IMR-90 (cell line): ENCODE measurements around the gene CARM1. TPM values are rescaled to one million over a fixed set of nuclear protein-coding genes. Genes with fewer than 3 reads are reported as not detected.

Source experiments
- ATAC-seq: fragments of 200-7000 bp; cut with Tn5 transposase; 2 replicates; pipeline ENCODE4 v1.9.1; 2020; ENCODE audit warnings: low read depth, mild to moderate bottlenecking, moderate library complexity
- BruUV-seq: library from RNA; stranded (reverse); fragments of 400-500 nt; replicated peaks from 2 replicates; lab custom pipeline; 2021; lab: Mats Ljungman, UMichigan
- CTCF ChIA-PET: fragments of 300-600 bp; formaldehyde crosslinking; extraction: SDS; loops from one replicate; lab custom pipeline; 2021; ENCODE audit warnings: antibody characterized with exemption; lab: Yijun Ruan, JAX
- POLR2A ChIA-PET: fragments of 300-600 bp; sonication (Branson Sonifier 250); formaldehyde crosslinking; loops from one replicate; lab custom pipeline; 2022; ENCODE audit warnings: antibody characterized with exemption; ENCODE audit not compliant: unreplicated experiment; lab: Charles Lee
- DNase-seq: peaks from one replicate; pipeline ENCODE4 v3.0.0; 2013
- H2AFZ ChIP-seq: replicated peaks from 2 replicates; pipeline ENCODE3; 2013; ENCODE audit warnings: low read length, mild to moderate bottlenecking; ENCODE audit not compliant: poor library complexity
- H2AK5ac ChIP-seq: 2 replicates; pipeline ENCODE4 v1.6.1; 2013; ENCODE audit warnings: low read depth, low read length, inconsistent platforms
- H2AK9ac ChIP-seq: replicated peaks from 2 replicates; pipeline ENCODE3; 2013; ENCODE audit warnings: mild to moderate bottlenecking, low read depth, low read length, moderate library complexity; ENCODE audit not compliant: poor library complexity
- H2BK120ac ChIP-seq: 2 replicates; pipeline ENCODE4 v1.6.1; 2013; ENCODE audit warnings: low read depth, low read length, inconsistent platforms
- H2BK15ac ChIP-seq: 3 replicates; pipeline ENCODE4 v1.6.1; 2013; ENCODE audit warnings: low read depth, low read length, inconsistent platforms
- H2BK20ac ChIP-seq: 2 replicates; pipeline ENCODE4 v1.6.1; 2013; ENCODE audit warnings: low read depth, mild to moderate bottlenecking, inconsistent platforms, low read length, moderate library complexity
- H2BK5ac ChIP-seq: 2 replicates; pipeline ENCODE4 v1.6.1; 2013; ENCODE audit warnings: mild to moderate bottlenecking, low read depth, low read length, inconsistent platforms; ENCODE audit not compliant: poor library complexity, severe bottlenecking
- H3K14ac ChIP-seq: replicated peaks from 2 replicates; pipeline ENCODE4 v1.6.1; 2013; ENCODE audit warnings: low read depth, low read length, inconsistent platforms
- H3K18ac ChIP-seq: 2 replicates; pipeline ENCODE4 v1.6.1; 2013; ENCODE audit warnings: low read depth, low read length, control low read depth
- H3K23ac ChIP-seq: 2 replicates; pipeline ENCODE4 v1.6.1; 2013; ENCODE audit warnings: low read depth, low read length, inconsistent platforms
- H3K27ac ChIP-seq: 2 replicates; pipeline ENCODE4 v1.5.1; 2013; ENCODE audit warnings: mild to moderate bottlenecking, control low read depth, low read length; ENCODE audit not compliant: insufficient read depth
- H3K27me3 ChIP-seq: 2 replicates; pipeline ENCODE4 v1.6.1; 2013; ENCODE audit warnings: low read length; ENCODE audit not compliant: control insufficient read depth, insufficient read depth
- H3K36me3 ChIP-seq: 2 replicates; pipeline ENCODE4 v1.6.1; 2013; ENCODE audit warnings: low read length, mixed read lengths; ENCODE audit not compliant: control insufficient read depth, insufficient read depth
- H3K4ac ChIP-seq: 2 replicates; pipeline ENCODE4 v1.6.1; 2013; ENCODE audit warnings: low read depth, low read length, inconsistent platforms
- H3K4me1 ChIP-seq: 2 replicates; pipeline ENCODE4 v1.6.1; 2013; ENCODE audit warnings: low read length, mixed read lengths; ENCODE audit not compliant: control insufficient read depth, insufficient read depth
- H3K4me2 ChIP-seq: 2 replicates; pipeline ENCODE4 v1.6.1; 2013; ENCODE audit warnings: low read depth, mild to moderate bottlenecking, control low read depth, low read length, moderate library complexity
- H3K4me3 ChIP-seq: 2 replicates; pipeline ENCODE4 v1.5.1; 2013; ENCODE audit warnings: low read depth, mild to moderate bottlenecking, control low read depth, low read length, moderate library complexity; ENCODE audit not compliant: insufficient read depth
- H3K56ac ChIP-seq: 2 replicates; pipeline ENCODE4 v1.6.1; 2013; ENCODE audit warnings: low read length, inconsistent platforms; ENCODE audit not compliant: insufficient read depth; ENCODE audit errors: extremely low read depth
- H3K79me1 ChIP-seq, 2 experiments: 2 replicates each; pipeline ENCODE4 v1.6.1; 2013; ENCODE audit warnings: low read length in 2 of 2, inconsistent platforms in 1 of 2, low read depth in 1 of 2
- H3K9ac ChIP-seq: 2 replicates; pipeline ENCODE4 v1.6.1; 2013; ENCODE audit warnings: low read depth, low read length, control low read depth
- H3K9me1 ChIP-seq: 2 replicates; pipeline ENCODE4 v1.6.1; 2013; ENCODE audit warnings: low read length, inconsistent platforms; ENCODE audit not compliant: insufficient read depth
- H3K9me3 ChIP-seq: 2 replicates; pipeline ENCODE4 v1.6.1; 2013; ENCODE audit warnings: low read length; ENCODE audit not compliant: control insufficient read depth, insufficient read depth
- H4K20me1 ChIP-seq: 2 replicates; pipeline ENCODE4 v1.6.1; 2013; ENCODE audit warnings: low read length, inconsistent platforms; ENCODE audit not compliant: insufficient read depth
- H4K5ac ChIP-seq: 2 replicates; pipeline ENCODE4 v1.6.1; 2013; ENCODE audit warnings: mild to moderate bottlenecking, low read depth, low read length, control low read depth
- H4K8ac ChIP-seq, 2 experiments: 2 replicates each; pipeline ENCODE4 v1.6.1; 2013; ENCODE audit warnings: low read depth in 2 of 2, low read length in 2 of 2, control low read depth in 1 of 2, inconsistent platforms in 1 of 2
- H4K91ac ChIP-seq: 2 replicates; pipeline ENCODE4 v1.6.1; 2013; ENCODE audit warnings: low read depth, low read length, inconsistent platforms; ENCODE audit not compliant: insufficient read depth
- BHLHE40 ChIP-seq: fragments of 150-350 bp; IDR thresholded peaks from 2 replicates; pipeline ENCODE4 v1.6.1; 2016; ENCODE audit warnings: mild to moderate bottlenecking, low read depth, low read length
- CEBPB ChIP-seq: IDR thresholded peaks from 2 replicates; pipeline ENCODE4 v1.6.1; 2012; ENCODE audit warnings: low read depth, low read length, improper control_type of control experiment
- CHD1 ChIP-seq: IDR thresholded peaks from 2 replicates; pipeline ENCODE4 v1.6.1; 2012; ENCODE audit warnings: low read depth, low read length, improper control_type of control experiment
- CTCF ChIP-seq: conservative IDR thresholded peaks from 2 replicates; pipeline ENCODE4 v1.5.1; 2012; ENCODE audit warnings: mild to moderate bottlenecking, low read depth, low read length, improper control_type of control experiment
- ELK1 ChIP-seq: fragments of 150-350 bp; IDR thresholded peaks from 2 replicates; pipeline ENCODE4 v1.6.1; 2016; ENCODE audit warnings: low read depth, mild to moderate bottlenecking, low read length, moderate library complexity, borderline replicate concordance
- FOS ChIP-seq: fragments of 150-350 bp; IDR thresholded peaks from 2 replicates; pipeline ENCODE4 v1.6.1; 2016; ENCODE audit warnings: low read depth, low read length
- MAFK ChIP-seq: IDR thresholded peaks from 2 replicates; pipeline ENCODE4 v1.6.1; 2012; ENCODE audit warnings: low read depth, low read length, improper control_type of control experiment
- MAZ ChIP-seq: IDR thresholded peaks from 2 replicates; pipeline ENCODE4 v1.6.1; 2012; ENCODE audit warnings: low read depth, mild to moderate bottlenecking, low read length, improper control_type of control experiment, moderate library complexity, borderline replicate concordance
- MXI1 ChIP-seq: IDR thresholded peaks from 2 replicates; pipeline ENCODE4 v1.6.1; 2012; ENCODE audit warnings: low read depth, mild to moderate bottlenecking, low read length, moderate library complexity, borderline replicate concordance
- NFE2L2 ChIP-seq: fragments of 150-350 bp; IDR thresholded peaks from 2 replicates; pipeline ENCODE4 v1.6.1; 2016; ENCODE audit warnings: low read depth, mild to moderate bottlenecking, low read length
- POLR2A ChIP-seq: IDR thresholded peaks from 2 replicates; pipeline ENCODE4 v1.6.1; 2012; ENCODE audit warnings: mild to moderate bottlenecking, low read depth, low read length
- RAD21 ChIP-seq: IDR thresholded peaks from 2 replicates; pipeline ENCODE4 v1.6.1; 2012; ENCODE audit warnings: low read length, improper control_type of control experiment
- RCOR1 ChIP-seq: IDR thresholded peaks from 2 replicates; pipeline ENCODE4 v1.6.1; 2012; ENCODE audit warnings: mild to moderate bottlenecking, low read length, improper control_type of control experiment; ENCODE audit not compliant: insufficient replicate concordance
- RFX5 ChIP-seq: IDR thresholded peaks from 2 replicates; pipeline ENCODE4 v1.8.0; 2012; ENCODE audit warnings: low read depth, mild to moderate bottlenecking, low read length, moderate library complexity
- SMC3 ChIP-seq: fragments of 150-350 bp; IDR thresholded peaks from 2 replicates; pipeline ENCODE4 v1.6.1; 2016; ENCODE audit warnings: low read depth, mild to moderate bottlenecking, antibody characterized with exemption, low read length, moderate library complexity
- USF2 ChIP-seq: fragments of 150-350 bp; IDR thresholded peaks from 2 replicates; pipeline ENCODE4 v1.6.1; 2017; ENCODE audit warnings: mild to moderate bottlenecking, antibody characterized with exemption, low read length, low read depth
- WGBS, 2 experiments: methylation state at CpG; one replicate each; pipeline versions ENCODE4 v1.1.5 to v1.1.7; 2013; ENCODE audit warnings: missing lambda C conversion rate in 2 of 2; ENCODE audit not compliant: insufficient read length in 1 of 2; ENCODE audit errors: extremely low coverage in 2 of 2; 5-methylcytosine and 5-hydroxymethylcytosine counted together
- dilution Hi-C: fragments of 300-500 bp; cut with HindIII; formaldehyde crosslinking; loops from one replicate; pipeline ENCODE4 v1.14.3; 2018; ENCODE audit warnings: low sequenced_read_pairs; ENCODE audit not compliant: unreplicated experiment
- in situ Hi-C: fragments of 300-500 bp; cut with MboI; formaldehyde crosslinking; loops from 3 replicates; pipeline ENCODE4 v1.14.3; 2019; ENCODE audit warnings: low sequenced_read_pairs, inconsistent platforms, mixed read lengths
- intact Hi-C: fragments of 100-400 bp; cut with micrococcal nuclease; formaldehyde crosslinking; loops from 2 replicates; pipeline ENCODE4 v1.10.0; 2022
- polyA plus RNA-seq, 3 experiments: library from polyadenylated mRNA; depleted of rRNA; stranded (reverse); fragments of >200 nt; gene quantifications; 2 replicates each; pipeline ENCODE4 v1.2.3, GENCODE V29; 2012; ENCODE audit warnings: low replicate concordance in 1 of 3
- total RNA-seq: library from RNA; depleted of rRNA; stranded (reverse); fragments of >200 nt; gene quantifications from 2 replicates; pipeline ENCODE4 v1.2.3, GENCODE V29; 2012

Gene CARM1
- total and polyA plus RNA-seq, 2 of the 4 experiments (the other 2 are of a cell fraction) = 20.3 to 67.1 TPM

GRCh38 chr19:10868872-10869547, 2.3 kb upstream of the CARM1 start:
- Histone ChIP-seq H3K4me2 (no peak overlapping the region), H4K5ac (no peak overlapping the region), H2BK20ac (no peak overlapping the region), H3K27me3 (no peaks in the 10 kb centered on the region), H4K91ac (no peak overlapping the region), H3K18ac (no peak overlapping the region), H3K36me3 (no peaks in the 10 kb centered on the region), H3K9ac (no peak overlapping the region), H2BK5ac (no peak overlapping the region), H3K4ac (no peak overlapping the region), H2AK9ac (no peak overlapping the region), H3K56ac (no peak overlapping the region), H4K8ac (no peak overlapping the region), H2BK15ac (no peak overlapping the region), H3K14ac (no peak overlapping the region), H2BK120ac (no peak overlapping the region), H2AK5ac (no peak overlapping the region), H3K23ac (no peak overlapping the region), H3K27ac (no peak overlapping the region), H3K9me3 (no peaks in the 10 kb centered on the region), H2AFZ (no peak overlapping the region), H3K79me1 (peaks cover 11 to 23% of the 10 kb centered on the region in 2 experiments), H3K4me1 (peaks cover 9% of the 10 kb centered on the region), H4K20me1 (peaks cover 7% of the 10 kb centered on the region; the same call in 1 of the 2 replicates), H3K9me1 (peaks cover 9% of the 10 kb centered on the region; the same call in 1 of the 2 replicates), H3K4me3 (no peak overlapping the region)
- TF ChIP-seq NFE2L2 (no peak), RCOR1 (no peak), USF2 (no peak), SMC3 (no peak), FOS (no peak), MXI1 (no peak), RAD21 (no peak), MAFK (no peak), MAZ (no peak), CTCF (no peak), CHD1 (no peak), ELK1 (no peak), CEBPB (no peak), BHLHE40 (no peak), RFX5 (no peak), POLR2A (no peak)
- in situ Hi-C loops (no loop called here), dilution Hi-C loops (no loop called here), intact Hi-C loops (no loop called here)
- ChIA-PET CTCF (no interaction called here), POLR2A (no interaction called here)
- DNase-seq = no peak
- ATAC-seq = no peak
- no TSS peak for BruUV-seq
- no CpG with 5 or more reads among the region's 10 CpGs for WGBS, 2 experiments
